Gastrocnemius medialis (tissue), 4 donors: ENCODE data around the gene HNRNPA2B1. TPM values are rescaled to one million over a fixed set of nuclear protein-coding genes. Genes with fewer than 3 reads are reported as not detected.

Source experiments
- ATAC-seq, 2 donors: fragments of 150-250 bp; one replicate each; pipeline ENCODE4 v1.9.1; 2016
- DNase-seq, 2 donors: peaks; one replicate each; pipeline ENCODE4 v3.0.0-alpha.2; 2019
- H3K27ac ChIP-seq, 4 donors: fragments of 200-600 bp; sonication (generic); 1 replicate in 1 of 4; 2 replicates in 3 of 4; pipeline ENCODE4 v1.5.1; 2016 to 2018; ENCODE audit warnings: mild to moderate bottlenecking in 2 of 4, moderate library complexity in 1 of 4
- H3K27me3 ChIP-seq, 3 donors: fragments of 200-600 bp; sonication (generic) in 2 of 3; 1 replicate in 1 of 3; 2 replicates in 2 of 3; pipeline versions ENCODE4 v1.5.1 to v1.6.0; 2016 to 2019; ENCODE audit warnings: mild to moderate bottlenecking in 1 of 3, moderate library complexity in 1 of 3
- H3K36me3 ChIP-seq, 2 donors: fragments of 200-600 bp; sonication (generic) in 1 of 2; one replicate each; pipeline ENCODE4 v1.5.1; 2017 to 2018
- H3K4me1 ChIP-seq, 2 donors: fragments of 200-600 bp; sonication (generic) in 1 of 2; one replicate each; pipeline ENCODE4 v1.5.1; 2016 to 2017; ENCODE audit warnings: mild to moderate bottlenecking in 2 of 2
- H3K4me3 ChIP-seq, 4 donors: fragments of 200-600 bp; sonication (generic) in 3 of 4; 1 replicate in 1 of 4; 2 replicates in 3 of 4; pipeline ENCODE4 v1.5.1; 2016 to 2019; ENCODE audit warnings: mild to moderate bottlenecking in 2 of 4
- H3K9me3 ChIP-seq, 3 donors: fragments of 200-600 bp; sonication (generic) in 2 of 3; 1 replicate in 1 of 3; 2 replicates in 2 of 3; pipeline ENCODE4 v1.5.1; 2016 to 2019
- CTCF ChIP-seq, 5 experiments: fragments of 450-650 bp in 3 of 5; fragments of 200-600 bp in 2 of 5; sonication (generic) in 2 of 5; IDR thresholded peaks in 4 of 5; conservative IDR thresholded peaks in 1 of 5; 1 replicate in 4 of 5; 2 replicates in 1 of 5; pipeline ENCODE4 v1.5.1; 2016 to 2019; ENCODE audit warnings: antibody characterized with exemption in 5 of 5, mild to moderate bottlenecking in 3 of 5, moderate library complexity in 3 of 5
- POLR2A ChIP-seq, 2 donors: fragments of 450-650 bp; IDR thresholded peaks; one replicate each; pipeline ENCODE4 v1.6.1; 2017; ENCODE audit warnings: antibody characterized with exemption in 2 of 2, mild to moderate bottlenecking in 2 of 2, moderate library complexity in 2 of 2
- in situ Hi-C, 4 donors: fragments of 200-750 bp; cut with MboI; loops; one replicate each; pipeline versions ENCODE4 v1.15.0 to v1.8.0; 2017; ENCODE audit warnings: low sequenced_read_pairs in 4 of 4
- intact Hi-C: fragments of 100-400 bp; cut with DNase I; formaldehyde crosslinking; loops from one replicate; pipeline ENCODE4 v1.15.1; 2023; ENCODE audit warnings: low total_unique reads
- total RNA-seq, 4 donors: library from RNA; depleted of rRNA; stranded (reverse); fragments of >200 nt; gene quantifications; one replicate each; pipeline versions ENCODE4 v1.1.0 to v1.2.3, GENCODE V29; 2016

Gene HNRNPA2B1
- total RNA-seq, 4 donors from 2014 or later: 155 to 242 (median 166) TPM

- no peak for DNase-seq
- ATAC-seq: no peak
- TF ChIP-seq CTCF (IDR thresholded peaks at IDR 0.05 in 4 of 5, conservative IDR thresholded peaks at IDR 0.05 in 1 of 5) (no peak), POLR2A (IDR thresholded peaks at IDR 0.05) (no peak)
- in situ Hi-C loops: no loop called here
- Histone ChIP-seq H3K27ac (no peak overlapping the region), H3K4me3 (no peak overlapping the region), H3K27me3 (no peaks in the 10 kb centered on the region), H3K4me1 (no peaks in the 10 kb centered on the region), H3K9me3 (no peaks in the 10 kb centered on the region), H3K36me3 (peaks cover 0 to 64% of the 10 kb centered on the region in 2 donors)
- intact Hi-C loops: no loop called here
Observed at GRCh38 chr7:26172048-26172447, 28.5 kb downstream of the HNRNPA2B1 start.

GRCh38 chr7:26171601-26172000 is 28.9 kb downstream of the HNRNPA2B1 start:
- ATAC-seq (no peak), DNase-seq (no peak)
- no peak for TF ChIP-seq POLR2A (IDR thresholded peaks at IDR 0.05)
- TF ChIP-seq CTCF (IDR thresholded peaks at IDR 0.05 in 4 of 5, conservative IDR thresholded peaks at IDR 0.05 in 1 of 5): no peak
- H3K9me3 ChIP-seq: no peaks in the 10 kb centered on the region
- intact Hi-C loops: no loop called here
- H3K36me3 ChIP-seq: peaks cover 0 to 64% of the 10 kb centered on the region in 2 donors
- in situ Hi-C loops: no loop called here
- H3K4me3 ChIP-seq: no peak overlapping the region
- H3K4me1 ChIP-seq: no peaks in the 10 kb centered on the region
- no peak overlapping the region for H3K27ac ChIP-seq
- no peaks in the 10 kb centered on the region for H3K27me3 ChIP-seq

GRCh38 chr7:26170663-26171062 is 29.9 kb downstream of the HNRNPA2B1 start:
- intact Hi-C loops: no loop called here

GRCh38 chr7:26169271-26169670 is 31.3 kb downstream of the HNRNPA2B1 start:
- no peaks in the 10 kb centered on the region for H3K9me3 ChIP-seq
- intact Hi-C loops: no loop called here
- no peak for TF ChIP-seq POLR2A (IDR thresholded peaks at IDR 0.05)
- no peak for TF ChIP-seq CTCF (IDR thresholded peaks at IDR 0.05 in 4 of 5, conservative IDR thresholded peaks at IDR 0.05 in 1 of 5)

More at GRCh38 chr7:26170663-26171062, 29.9 kb downstream of the HNRNPA2B1 start:
- Histone ChIP-seq H3K4me3 (no peak overlapping the region), H3K4me1 (no peaks in the 10 kb centered on the region), H3K36me3 (peaks cover 0 to 64% of the 10 kb centered on the region in 2 donors), H3K27me3 (no peaks in the 10 kb centered on the region), H3K9me3 (no peaks in the 10 kb centered on the region), H3K27ac (no peak overlapping the region)
- ATAC-seq: no peak
- TF ChIP-seq CTCF (IDR thresholded peaks at IDR 0.05 in 4 of 5, conservative IDR thresholded peaks at IDR 0.05 in 1 of 5) (no peak), POLR2A (IDR thresholded peaks at IDR 0.05) (no peak)
- in situ Hi-C loops: no loop called here
- no peak for DNase-seq

GRCh38 chr7:26168458-26169023 is 32.0 kb downstream of the HNRNPA2B1 start:
- H3K36me3 ChIP-seq: peaks cover 0 to 55% of the 10 kb centered on the region in 2 donors
- no peak for TF ChIP-seq CTCF (IDR thresholded peaks at IDR 0.05 in 4 of 5, conservative IDR thresholded peaks at IDR 0.05 in 1 of 5)
- no peak for TF ChIP-seq POLR2A (IDR thresholded peaks at IDR 0.05)
- intact Hi-C loops: no loop called here
- H3K27me3 ChIP-seq: no peaks in the 10 kb centered on the region
- no peaks in the 10 kb centered on the region for H3K4me1 ChIP-seq
- H3K9me3 ChIP-seq: no peaks in the 10 kb centered on the region
- no peak overlapping the region for H3K4me3 ChIP-seq
- H3K27ac ChIP-seq: no peak overlapping the region
- in situ Hi-C loops: no loop called here
- no peak for DNase-seq
- ATAC-seq: no peak

More at GRCh38 chr7:26169271-26169670, 31.3 kb downstream of the HNRNPA2B1 start:
- H3K36me3 ChIP-seq: peaks cover 0 to 63% of the 10 kb centered on the region in 2 donors
- no peaks in the 10 kb centered on the region for H3K27me3 ChIP-seq
- peak in 1 of 2 donors; percentile 12 for ATAC-seq
- no peak for DNase-seq
- no peak overlapping the region for H3K27ac ChIP-seq
- in situ Hi-C loops: no loop called here
- H3K4me1 ChIP-seq: no peaks in the 10 kb centered on the region
- H3K4me3 ChIP-seq: no peak overlapping the region
